CD4-positive, alpha-beta T cell treated with Interleukin-6 at 100 ng/mL for 8 hours (primary cell): Measurements from ENCODE around the gene FAM174B.

ENCODE experiments used
- DNase-seq: peaks from one replicate; pipeline ENCODE4 v3.0.0-alpha.2; 2020; ENCODE audit warnings: mixed read lengths, low spot score

Gene FAM174B

DNA sequence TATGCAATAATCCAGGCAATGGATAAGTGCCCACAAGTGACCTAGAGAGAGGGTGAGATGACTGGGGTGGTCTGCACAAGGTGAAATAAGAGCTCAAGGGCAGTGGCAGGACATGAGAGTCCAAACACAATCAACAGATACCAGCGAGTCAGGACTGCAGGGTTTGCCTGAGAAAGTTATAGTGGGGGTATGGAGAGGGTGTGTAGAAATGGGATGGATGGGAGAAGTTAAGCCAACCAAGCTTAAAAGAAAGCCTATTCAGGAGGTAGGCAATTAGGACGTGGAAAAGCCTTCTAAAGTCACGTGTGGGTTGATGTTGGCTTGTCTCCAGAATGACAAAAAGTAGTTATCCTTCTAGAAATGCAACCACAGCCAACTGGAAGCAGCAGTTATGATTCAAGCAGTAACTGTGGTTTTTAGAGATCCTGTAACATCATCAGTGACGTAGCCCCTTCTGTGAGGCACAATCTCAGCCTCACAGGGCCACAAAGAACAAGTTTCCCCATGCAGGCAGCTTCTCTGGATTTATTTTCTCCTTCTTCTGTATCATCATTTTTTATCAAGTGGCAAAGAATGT, 56.1 kb downstream of the FAM174B start:
- no peak for DNase-seq

- no peak for DNase-seq
Observed at GRCh38 chr15:92597548-92597947, 58.0 kb downstream of the FAM174B start.

DNA sequence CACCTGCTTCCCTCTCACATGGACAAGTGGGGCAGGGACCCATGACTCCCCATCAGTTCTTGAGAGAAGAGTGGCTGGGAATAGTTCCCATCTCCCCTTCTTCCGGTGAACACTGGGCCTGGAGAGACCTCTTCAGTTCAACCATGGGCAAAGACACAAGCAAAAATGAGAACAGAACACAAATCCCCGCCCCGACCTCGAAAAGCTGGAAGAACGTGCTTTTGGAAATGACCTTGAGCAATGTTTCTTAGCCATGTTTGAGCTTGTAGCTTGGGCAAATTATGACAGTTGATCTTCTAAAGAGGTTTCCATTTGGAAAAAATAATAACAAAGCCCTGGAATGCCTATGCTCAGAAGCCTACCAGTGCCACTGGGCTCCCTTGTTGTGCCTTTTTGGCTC, 59.0 kb downstream of the FAM174B start:
- DNase-seq: no peak

DNA sequence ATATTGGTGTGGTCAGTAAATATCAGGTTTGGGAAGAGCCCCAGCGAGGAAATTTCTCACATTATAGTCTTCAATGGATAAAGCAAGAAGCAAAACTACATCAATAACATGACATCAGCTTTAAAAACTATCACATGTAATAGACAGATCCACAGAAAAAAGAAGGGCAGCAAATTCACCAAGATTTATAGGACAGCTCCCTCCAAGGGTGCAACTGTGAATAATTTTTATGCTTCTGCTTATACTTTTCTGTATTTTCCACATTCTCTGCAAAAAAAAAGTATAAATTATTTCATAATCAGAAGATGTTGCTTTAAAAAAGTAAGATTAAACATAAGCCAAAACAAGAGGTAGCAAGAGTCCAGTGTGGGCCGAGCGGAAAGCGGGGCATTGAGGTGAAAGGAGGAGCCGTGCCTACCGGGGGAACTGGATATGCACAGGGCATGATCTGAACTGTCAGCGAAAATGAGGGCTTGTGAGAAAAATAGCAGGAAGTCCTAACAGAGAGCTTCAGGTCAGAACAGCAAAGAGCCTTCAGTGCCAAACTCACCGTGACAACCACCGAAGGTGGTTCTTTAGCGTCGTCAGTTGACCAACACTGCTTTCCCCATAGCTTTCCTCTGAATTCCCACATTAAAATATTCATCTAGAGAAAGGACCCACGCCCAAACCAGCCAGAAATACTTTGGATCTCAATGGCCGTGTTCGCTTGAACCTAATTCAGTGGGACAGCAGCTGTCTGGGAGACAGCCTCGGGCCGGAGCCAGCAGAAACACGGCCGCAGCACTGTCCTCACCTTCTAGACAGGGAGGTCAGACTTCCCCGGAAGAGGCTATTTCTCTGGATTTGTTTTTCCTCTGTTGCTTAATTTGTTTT, 59.8 kb downstream of the FAM174B start:
- DNase-seq: no peak

- DNase-seq: no peak
Observed at GRCh38 chr15:92591275-92591674, 64.3 kb downstream of the FAM174B start.

DNA sequence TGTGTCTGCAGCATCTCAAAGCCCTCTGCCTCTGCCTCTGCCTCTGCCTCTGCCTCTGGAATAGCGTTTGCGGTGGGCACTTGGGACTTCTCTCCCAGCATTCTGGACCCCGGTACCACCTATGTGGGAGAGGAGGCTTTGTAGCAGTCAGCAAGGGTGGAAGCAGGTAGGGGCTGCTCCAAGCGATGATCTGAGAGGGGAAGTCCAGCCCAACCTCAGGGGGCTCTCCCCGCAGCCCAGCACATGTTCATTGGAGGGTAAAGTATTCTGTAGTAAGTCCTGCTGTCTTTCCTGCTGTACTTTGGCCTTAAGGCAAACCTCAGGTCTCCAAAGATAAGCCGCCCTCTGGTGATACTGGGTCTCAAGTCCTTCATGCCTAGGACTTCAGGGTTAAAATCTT, 68.6 kb downstream of the FAM174B start:
- no peak for DNase-seq

DNA sequence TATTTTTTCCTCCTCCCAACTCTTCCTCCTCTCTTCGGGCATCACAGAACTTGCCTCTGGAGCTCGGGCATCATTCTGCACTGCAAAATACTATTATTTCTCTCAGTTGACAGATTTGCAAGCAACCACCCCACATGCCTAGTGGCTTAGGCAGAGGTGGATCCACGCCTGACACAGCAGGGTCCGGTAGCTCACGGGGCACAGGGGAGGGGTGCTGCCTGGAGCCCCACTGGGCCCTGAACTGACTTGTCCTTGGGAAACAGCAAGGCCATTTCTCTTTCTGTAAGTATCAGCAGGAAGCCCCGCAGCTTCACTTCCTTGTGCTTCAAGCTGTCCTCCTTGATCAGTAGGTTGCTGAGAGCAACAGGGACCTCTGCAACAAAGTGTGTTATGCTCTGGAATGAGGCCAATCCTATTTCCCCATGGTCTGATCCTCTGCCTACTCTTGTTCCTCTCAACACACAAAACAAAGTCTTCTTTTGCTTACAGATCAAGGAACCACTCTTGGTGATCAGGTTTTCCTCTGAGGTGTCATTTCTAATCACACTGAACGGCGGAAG, 69.1 kb downstream of the FAM174B start:
- no peak for DNase-seq

DNA sequence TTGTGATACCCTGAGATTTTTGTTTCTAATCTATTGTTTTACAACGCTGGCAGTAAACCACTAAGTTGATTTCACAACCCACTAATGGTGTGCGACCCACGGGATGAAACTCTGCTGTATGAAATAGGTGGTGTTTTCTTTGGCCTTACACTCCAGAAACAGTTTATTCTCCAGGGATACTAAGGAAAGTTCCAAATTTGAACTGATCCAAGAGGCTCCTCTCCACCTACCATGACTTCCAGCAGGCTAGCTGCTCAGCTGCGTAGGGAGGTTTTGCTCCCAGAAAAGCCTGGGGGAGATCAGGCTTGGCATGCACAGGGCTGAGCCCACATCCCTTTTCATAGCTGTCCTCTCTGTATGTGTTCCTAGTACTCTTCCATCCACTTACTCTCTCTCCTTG, 71.5 kb downstream of the FAM174B start:
- DNase-seq: no peak

DNA sequence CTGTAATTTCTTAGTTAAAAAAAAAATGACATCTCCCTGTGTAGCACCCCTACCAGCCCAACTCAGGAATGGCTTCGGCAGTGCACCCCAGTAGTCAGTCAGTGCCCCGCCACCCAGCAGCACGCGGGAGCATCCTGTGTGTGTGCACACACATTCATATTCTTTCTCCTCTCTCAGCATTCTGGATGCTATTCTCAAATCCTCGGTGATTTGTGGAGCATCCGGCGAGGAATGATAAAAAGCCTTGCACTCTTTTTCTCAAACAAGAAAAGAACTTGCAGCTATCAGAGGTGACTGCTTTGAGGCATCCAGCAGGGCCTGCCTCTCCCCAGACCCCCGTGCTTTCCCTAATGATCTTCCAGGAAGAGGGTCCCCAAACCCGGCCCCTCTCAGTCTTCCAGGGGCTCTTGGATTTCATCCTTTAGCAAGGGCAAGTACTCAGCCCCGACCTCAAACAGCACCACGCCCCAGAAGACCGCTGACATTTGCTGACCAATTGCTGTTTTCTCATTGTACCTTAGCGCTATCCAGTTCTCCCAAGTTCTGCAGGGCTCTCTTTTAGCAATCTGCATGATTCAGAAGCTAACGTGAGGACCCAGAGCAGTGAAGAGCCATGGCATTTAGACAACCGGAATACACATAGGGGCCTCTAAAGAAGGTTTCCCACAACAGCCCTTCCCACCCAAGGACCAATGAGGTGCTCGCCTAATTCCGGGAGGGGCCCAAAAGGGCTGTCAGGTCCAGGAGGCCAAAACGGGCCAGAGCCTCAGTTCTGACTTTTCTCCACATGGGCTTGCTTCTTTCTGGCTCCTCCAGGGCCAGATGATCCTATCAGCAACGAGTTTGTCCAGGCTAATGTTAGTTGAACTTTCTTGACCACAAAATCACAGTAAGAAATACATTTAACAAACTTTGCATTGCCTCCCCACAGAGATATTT, 72.2 kb downstream of the FAM174B start:
- no peak for DNase-seq

DNA sequence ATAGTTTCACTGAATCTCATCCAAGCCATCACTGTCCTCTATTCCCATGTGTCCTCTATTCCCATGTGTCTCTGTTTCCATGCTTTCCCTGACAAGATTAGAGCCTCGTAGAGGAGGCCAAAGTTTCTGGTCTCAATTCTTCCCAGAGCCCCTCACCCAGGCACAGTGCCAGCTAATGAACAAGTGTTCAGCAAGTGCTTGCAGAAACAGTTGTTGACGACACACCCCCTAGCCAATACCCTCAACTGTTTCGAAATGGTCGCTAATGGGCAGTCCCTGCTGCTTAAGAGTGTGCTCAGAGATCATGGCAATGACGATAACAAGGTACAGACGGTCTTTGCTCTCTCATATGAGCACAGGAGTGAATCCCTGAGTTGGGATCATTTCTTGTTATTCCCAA, 73.4 kb downstream of the FAM174B start:
- DNase-seq: no peak

DNA sequence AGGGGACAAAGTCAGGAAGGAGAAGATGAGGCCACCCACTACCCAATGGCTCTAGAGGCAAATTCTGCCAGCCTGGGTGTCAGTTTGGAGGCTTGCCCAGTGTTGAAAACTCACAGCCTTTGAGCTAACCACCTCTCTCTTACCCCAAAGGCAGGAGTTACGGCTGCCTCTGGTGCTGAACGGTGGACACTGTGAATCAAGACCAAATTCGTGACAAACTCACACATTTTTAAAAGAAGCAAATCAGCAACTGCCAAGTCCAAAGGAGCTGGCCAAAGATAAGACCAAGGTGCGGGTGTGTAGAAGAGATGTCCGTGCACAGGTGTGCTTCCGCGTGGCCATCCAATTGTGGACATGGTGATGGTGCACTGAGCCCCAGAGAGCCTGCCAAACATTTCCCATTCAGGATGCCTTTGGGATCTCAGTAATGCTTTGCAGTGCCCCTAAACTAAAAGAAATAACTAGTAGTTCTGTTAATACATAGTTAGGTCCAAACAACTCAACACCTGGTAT, 74.6 kb downstream of the FAM174B start:
- DNase-seq: no peak

DNA sequence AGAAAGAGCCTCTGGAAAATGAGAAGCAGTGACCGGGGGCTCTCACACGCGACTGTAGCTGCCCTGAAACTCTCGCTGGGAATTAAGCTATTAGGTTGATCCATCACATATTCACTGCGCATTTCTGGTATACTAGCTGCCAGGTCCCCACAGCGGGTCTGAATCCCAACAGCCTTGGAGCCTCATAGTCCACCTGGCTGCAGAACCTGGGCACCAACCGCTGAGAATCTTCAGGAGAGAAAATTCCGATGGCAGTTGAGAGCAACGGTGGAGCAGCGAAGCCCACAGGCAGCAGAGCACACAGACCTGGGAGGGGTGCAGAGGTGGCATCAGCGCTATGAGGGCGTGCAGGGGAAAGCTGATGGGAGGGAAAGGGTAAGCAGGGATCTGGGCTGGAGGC, 75.1 kb downstream of the FAM174B start:
- DNase-seq: no peak

GRCh38 chr15:92579931-92580470, 75.6 kb downstream of the FAM174B start:
- DNase-seq: no peak

- DNase-seq: no peak
Observed at GRCh38 chr15:92579486-92579885, 76.1 kb downstream of the FAM174B start.

DNA sequence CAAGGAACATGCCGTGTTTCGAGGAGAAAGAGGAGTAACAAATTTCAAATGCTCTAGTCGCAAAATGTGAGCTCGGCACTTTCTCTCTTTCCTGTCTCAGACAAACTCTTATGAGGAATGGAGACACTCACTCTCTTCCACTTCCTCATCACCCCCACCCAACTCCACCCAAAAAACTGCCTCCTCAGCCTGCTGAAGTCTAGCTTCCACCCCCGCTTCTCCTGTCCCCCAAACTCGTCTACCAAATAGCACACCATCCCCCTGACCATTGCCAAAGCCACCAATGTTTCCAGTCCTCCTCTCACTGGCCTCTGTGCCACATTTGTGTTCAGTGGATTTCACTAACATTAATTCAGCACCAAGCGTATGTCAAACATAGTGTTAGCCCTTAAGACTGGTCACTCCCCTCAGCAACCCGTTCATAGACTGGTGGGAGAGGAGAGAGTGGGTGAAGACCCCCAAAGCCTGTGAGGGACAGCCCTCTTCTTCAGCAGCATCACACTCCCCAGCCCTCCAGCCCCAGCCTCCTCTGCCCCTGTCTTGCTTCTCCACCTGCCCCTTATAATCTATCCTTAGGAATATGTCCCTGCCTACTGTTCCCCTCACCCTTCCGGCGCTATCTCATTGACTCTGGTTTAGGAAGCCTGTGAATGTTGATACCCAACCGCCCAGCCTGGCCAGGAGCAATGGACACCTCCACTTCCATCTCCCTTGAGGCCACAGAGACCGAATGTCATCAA, 77.3 kb downstream of the FAM174B start:
- no peak for DNase-seq

DNA sequence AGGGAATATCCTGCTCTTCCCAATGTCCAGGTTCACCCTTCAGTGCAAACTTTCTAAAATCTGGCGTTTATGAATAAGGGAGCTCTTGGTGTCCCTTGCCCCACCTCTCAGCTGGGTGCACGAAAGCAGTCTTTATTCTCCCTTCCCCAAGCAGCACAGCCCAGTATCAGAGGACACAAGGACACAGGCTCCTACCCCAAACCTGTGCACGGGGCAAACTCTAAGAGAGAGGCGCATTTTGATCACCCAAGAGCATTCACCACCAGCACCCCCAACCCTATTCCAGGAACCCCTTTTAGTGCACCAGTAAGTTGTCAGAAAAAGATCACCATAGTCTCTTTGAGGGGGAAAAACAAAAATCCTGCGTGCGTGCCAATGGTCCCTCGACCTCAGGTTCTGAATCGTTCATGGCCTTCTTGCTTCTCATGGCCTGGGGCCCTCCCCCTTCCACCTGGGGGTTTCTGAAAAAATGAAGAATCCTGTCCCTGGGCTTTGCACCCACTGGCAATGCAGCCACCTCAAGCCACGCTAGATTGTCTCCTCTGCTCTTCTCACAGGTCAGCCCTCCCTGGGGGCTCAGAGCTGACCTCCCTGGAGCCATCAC, 78.9 kb downstream of the FAM174B start:
- DNase-seq: no peak

- DNase-seq: no peak
Observed at GRCh38 chr15:92574566-92574965, 81.0 kb downstream of the FAM174B start.

- no peak for DNase-seq
Observed at GRCh38 chr15:92574161-92574560, 81.4 kb downstream of the FAM174B start.

- no peak for DNase-seq
Observed at GRCh38 chr15:92571824-92572223, 83.8 kb downstream of the FAM174B start.

DNA sequence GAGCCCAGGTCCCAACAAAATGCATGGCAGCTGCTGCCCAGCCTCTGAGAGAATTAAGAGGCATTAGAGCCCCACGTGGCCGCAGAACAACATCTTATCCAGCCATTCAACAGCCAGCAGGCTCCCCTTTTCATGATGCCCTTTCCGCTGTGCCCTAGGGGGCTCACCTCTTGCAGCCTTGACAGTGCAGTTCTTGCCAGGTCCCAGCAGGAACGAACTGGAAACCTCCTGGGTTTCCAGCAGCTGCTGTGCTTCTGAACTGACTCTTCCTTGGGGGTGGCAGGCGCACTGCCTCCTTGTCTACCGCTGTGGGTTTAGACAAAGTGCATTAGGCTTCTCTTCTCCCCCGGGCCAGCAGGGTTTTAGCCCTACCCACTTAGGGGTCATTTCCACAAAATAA, 85.2 kb downstream of the FAM174B start:
- DNase-seq: no peak

GRCh38 chr15:92569778-92570177, 85.8 kb downstream of the FAM174B start:
- DNase-seq: no peak
